Erythroblast (primary cell): ENCODE results near the gene KIAA0753.

Experiments used
- GATA1 ChIP-seq: IDR thresholded peaks from 2 replicates; pipeline ENCODE4 v1.6.1; 2011; ENCODE audit warnings: low read depth, mild to moderate bottlenecking, control low read depth, low read length, moderate library complexity
- POLR2A ChIP-seq: IDR thresholded peaks from 2 replicates; pipeline ENCODE4 v1.6.1; 2011; ENCODE audit warnings: mild to moderate bottlenecking, low read length

- TF ChIP-seq POLR2A (no peak), GATA1 (no peak)
Observed at GRCh38 chr17:6639014-6639585, 1.4 kb downstream of the KIAA0753 start.
